Psoas muscle (tissue), 8 donors: ENCODE results near the gene CDCA8. TPM values are rescaled to one million over a fixed set of nuclear protein-coding genes. Genes with fewer than 3 reads are reported as not detected.
A peak's percentile ranks its signal among the peaks of the same experiment; 100 is the strongest.

Source experiments
- ATAC-seq, 4 donors: fragments of 200-7000 bp; cut with Tn5 transposase; one replicate each; pipeline ENCODE4 v1.9.1; 2020; ENCODE audit warnings: moderate library complexity in 3 of 4, mild to moderate bottlenecking in 2 of 4
- DNase-seq, 2 donors: peaks; one replicate each; pipeline ENCODE4 v3.0.0-alpha.2; 2020
- H3K27ac ChIP-seq: fragments of 200-600 bp; one replicate; pipeline ENCODE4 v1.8.0; 2022
- H3K27me3 ChIP-seq, 3 donors: fragments of 200-600 bp in 1 of 3; one replicate each; pipeline versions ENCODE4 v1.6.1 to v1.8.0; 2013 to 2022; ENCODE audit warnings: low read length in 2 of 3, mild to moderate bottlenecking in 2 of 3, moderate library complexity in 1 of 3; ENCODE audit not compliant: insufficient read depth in 3 of 3
- H3K36me3 ChIP-seq, 2 donors: fragments of 200-600 bp in 1 of 2; one replicate each; pipeline versions ENCODE4 v1.6.1 to v1.8.0; 2013 to 2022; ENCODE audit warnings: low read depth in 1 of 2, mild to moderate bottlenecking in 1 of 2, moderate library complexity in 1 of 2; ENCODE audit not compliant: insufficient read depth in 1 of 2
- H3K4me1 ChIP-seq: fragments of 200-600 bp; one replicate; pipeline ENCODE4 v1.8.0; 2022
- H3K4me3 ChIP-seq: fragments of 200-600 bp; one replicate; pipeline ENCODE4 v1.8.0; 2022; ENCODE audit warnings: mild to moderate bottlenecking
- H3K9me3 ChIP-seq: fragments of 200-600 bp; one replicate; pipeline ENCODE4 v1.8.0; 2022
- CTCF ChIP-seq: fragments of 200-600 bp; IDR thresholded peaks from one replicate; pipeline ENCODE4 v1.8.0; 2022; ENCODE audit warnings: antibody characterized with exemption
- WGBS, 3 donors: extraction: QIAGEN DNeasy Blood & Tissue Kit; methylation state at CpG; one replicate each; pipeline versions ENCODE4 v1.1.6 to v1.1.7; 2013; 5-methylcytosine and 5-hydroxymethylcytosine counted together
- intact Hi-C, 2 donors: fragments of 100-400 bp; cut with DNase I; formaldehyde crosslinking; loops; one replicate each; pipeline versions ENCODE4 v1.11.0 to v1.14.2; 2022
- polyA plus RNA-seq, 3 donors: library from polyadenylated mRNA; stranded (reverse); fragments of 200-250 nt; gene quantifications; one replicate each; pipeline ENCODE4 v1.2.3, GENCODE V29; 2013
- total RNA-seq, 4 donors: library from RNA; stranded (reverse); fragmentation: NEBNext Ultra II Directional in 2 of 4; extraction: Animal tissue kit (Norgen Biotek cat#: 25700) in 2 of 4; gene quantifications; one replicate each; pipeline versions ENCODE4 v1.2.1 to v1.2.4, GENCODE V29; 2021 to 2023
- donor health status: healthy with polysubstance abuse.
- donor health status: DM: no; HTN: no; CAD: no; lungs with moderate emphysema.
- donor health status: Bipolar disorder and iron deficiency.
- donor health status: healthy.
- donor health status: DM: yes; HTN: yes; CAD: no.
- donor health status: DM: no; HTN: no; CAD: no.
- donor health status: DM: no; HTN: no; CAD: no.
- donor health status: DM: yes; HTN: yes; CAD: no.

Gene CDCA8
- total and polyA plus RNA-seq, 7 donors: 0.10 to 0.78 (median 0.23) TPM

DNA sequence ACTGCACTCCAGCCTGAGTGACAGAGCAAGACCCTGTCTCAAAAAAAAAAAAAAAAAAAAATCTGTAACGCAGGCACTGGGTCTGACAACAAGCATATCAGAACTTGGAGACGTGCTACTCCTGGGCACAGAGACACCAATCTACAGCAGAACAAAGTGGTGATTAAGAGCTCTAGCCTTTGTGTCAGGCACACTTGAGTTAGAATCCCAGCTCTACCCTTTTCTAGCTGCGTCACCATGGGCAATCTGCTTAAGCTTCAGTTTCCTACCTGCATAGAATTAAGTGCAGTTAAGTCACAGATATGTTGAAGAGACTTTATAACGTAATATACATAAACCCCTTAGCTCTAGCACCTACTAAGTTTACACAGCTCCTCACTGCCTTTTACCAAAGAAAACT is 3.4 kb upstream of the CDCA8 start:
- peak overlapping the region; percentile 85 for H3K4me3 ChIP-seq
- intact Hi-C loops: no loop called here
- 77 to 86% (median 82%) methylated on average over 4 of the region's 4 CpGs for WGBS, 3 donors
- peaks cover 22% of the 10 kb centered on the region for H3K4me1 ChIP-seq
- no peak for ATAC-seq
- H3K27ac ChIP-seq: peak overlapping the region; percentile 89
- peaks cover 4 to 46% of the 10 kb centered on the region in 2 donors for H3K36me3 ChIP-seq
- H3K27me3 ChIP-seq: no peaks in the 10 kb centered on the region
- no peak for DNase-seq
- H3K9me3 ChIP-seq: no peaks in the 10 kb centered on the region
- no peak for TF ChIP-seq CTCF

GRCh38 chr1:37691497-37692077 is 729 bp upstream of the CDCA8 start:
- ATAC-seq: peak; percentile 2 to 41 (median 18)
- Histone ChIP-seq H3K4me3 (peak overlapping the region; percentile 85), H3K9me3 (no peaks in the 10 kb centered on the region), H3K4me1 (peaks cover 22% of the 10 kb centered on the region), H3K36me3 (peaks cover 1 to 19% of the 10 kb centered on the region in 2 donors), H3K27ac (peak overlapping the region; percentile 84), H3K27me3 (no peaks in the 10 kb centered on the region)
- TF ChIP-seq CTCF: no peak
- 2 to 3% (median 3%) methylated on average over 39 to 45 of the region's 45 CpGs for WGBS, 3 donors
- peak; percentile 44 to 74 for DNase-seq
- intact Hi-C loops: loop anchor here (5.0 to 10.0 kb wide), 3 partner anchors 113 to 163 kb away; partner anchors contain the start of genes C1orf122 (in 2 of the 2), YRDC (in 2 of the 2) and MTF1 (in 1 of the 2)

GRCh38 chr1:37692834-37693175 is 489 bp downstream of the CDCA8 start:
- TF ChIP-seq CTCF: no peak
- WGBS, 3 donors: 1 to 2% (median 1%) methylated on average over 16 of the region's 16 CpGs
- no peaks in the 10 kb centered on the region for H3K9me3 ChIP-seq
- intact Hi-C loops: loop anchor here (5.0 to 10.0 kb wide), 3 partner anchors 112 to 162 kb away; partner anchors contain the start of genes C1orf122 (in 2 of the 2), YRDC (in 2 of the 2) and MTF1 (in 1 of the 2)
- H3K36me3 ChIP-seq: peaks cover 0 to 8% of the 10 kb centered on the region in 2 donors
- no peaks in the 10 kb centered on the region for H3K27me3 ChIP-seq
- ATAC-seq: no peak
- no peak overlapping the region for H3K27ac ChIP-seq
- DNase-seq: peak in 1 of 2 donors; percentile 19
- peak overlapping the region; percentile 85 for H3K4me3 ChIP-seq
- H3K4me1 ChIP-seq: peaks cover 22% of the 10 kb centered on the region

GRCh38 chr1:37697090-37697489 is 4.8 kb downstream of the CDCA8 start:
- intact Hi-C loops: loop anchor here in 1 of 2 donors (10.0 kb wide), 2 partner anchors 108 to 158 kb away; partner anchors contain the start of genes C1orf122, MTF1 and YRDC
- no peak for ATAC-seq
- 94 to 97% (median 95%) methylated on average over 2 of the region's 2 CpGs for WGBS, 3 donors

More at GRCh38 chr1:37697090-37697489, 4.8 kb downstream of the CDCA8 start:
- no peak overlapping the region for H3K27ac ChIP-seq
- no peak for TF ChIP-seq CTCF
- H3K27me3 ChIP-seq: no peaks in the 10 kb centered on the region
- H3K4me3 ChIP-seq: no peak overlapping the region
- H3K4me1 ChIP-seq: no peaks in the 10 kb centered on the region
- H3K9me3 ChIP-seq: no peaks in the 10 kb centered on the region
- DNase-seq: no peak
- no peaks in the 10 kb centered on the region for H3K36me3 ChIP-seq
